HCT116 (cell line): ENCODE measurements around the gene RAB40C. TPM values are rescaled to one million over a fixed set of nuclear protein-coding genes. Genes with fewer than 3 reads are reported as not detected.
A peak's percentile ranks its signal among the peaks of the same experiment; 100 is the strongest.

Source experiments
- ATAC-seq: fragments of 200-7000 bp; cut with Tn5 transposase; 2 replicates; pipeline ENCODE4 v1.9.1; 2020; ENCODE audit warnings: mild to moderate bottlenecking, moderate library complexity
- BruUV-seq: library from RNA; stranded (reverse); fragments of 400-500 nt; replicated peaks from 2 replicates; lab custom pipeline; 2021; lab: Mats Ljungman, UMichigan
- CTCF ChIA-PET: fragments of 300-600 bp; sonication (Branson Sonifier 250); formaldehyde crosslinking; loops from one replicate; lab custom pipeline; 2021; ENCODE audit warnings: antibody characterized with exemption; lab: Charles Lee
- POLR2A ChIA-PET: fragments of 300-600, 350-600 bp; sonication (Branson Sonifier 250); formaldehyde crosslinking; loops from one replicate; lab custom pipeline; 2021; ENCODE audit warnings: antibody characterized with exemption; lab: Charles Lee
- RAD21 ChIA-PET, 2 experiments: fragments of 300-600 bp; sonication (Branson Sonifier 250); formaldehyde crosslinking; loops; one replicate each; lab custom pipeline; 2023; ENCODE audit warnings: low total read pairs in 2 of 2; ENCODE audit not compliant: uncharacterized antibody in 2 of 2, unreplicated experiment in 2 of 2, low non-redundant PET in 1 of 2; lab: Charles Lee
- DNase-seq: peaks from one replicate; pipeline ENCODE4 v3.0.0-alpha.2; 2010; ENCODE audit warnings: low read depth, low spot score
- H2AFZ ChIP-seq: fragments of 200-600 bp; shearing (Covaris generic), sonication (generic); 2 replicates; pipeline ENCODE4 v1.6.1; 2017; ENCODE audit warnings: low read depth, mixed run types, mixed read lengths, antibody characterized with exemption, low read length; ENCODE audit not compliant: poor library complexity, severe bottlenecking
- H3K27ac ChIP-seq: 2 replicates; pipeline ENCODE4 v1.5.1; 2012; ENCODE audit warnings: low read depth, low read length
- H3K27me3 ChIP-seq: fragments of 200-600 bp; sonication (generic); 2 replicates; pipeline ENCODE4 v1.6.1; 2016; ENCODE audit warnings: mixed run types, low read length, mixed read lengths; ENCODE audit not compliant: insufficient read depth
- H3K36me3 ChIP-seq, 2 experiments: fragments of 200-500 bp in 1 of 2; fragments of 200-600 bp in 1 of 2; sonication (Bioruptor generic) in 1 of 2; sonication (generic) in 1 of 2; 2 replicates each; pipeline versions ENCODE4 v1.5.1 to v1.6.1; 2014 to 2016; ENCODE audit warnings: low read length in 2 of 2, inconsistent platforms in 1 of 2, mixed read lengths in 1 of 2, mixed run types in 1 of 2; ENCODE audit not compliant: insufficient read depth in 2 of 2, control insufficient read depth in 1 of 2
- H3K4me1 ChIP-seq, 2 experiments: fragments of 200-600 bp in 1 of 2; sonication (generic) in 1 of 2; 2 replicates each; pipeline versions ENCODE4 v1.5.1 to v1.6.1; 2012 to 2017; ENCODE audit warnings: low read length in 2 of 2, inconsistent platforms in 1 of 2, mild to moderate bottlenecking in 1 of 2, mixed read lengths in 1 of 2, mixed run types in 1 of 2, moderate library complexity in 1 of 2; ENCODE audit not compliant: insufficient read depth in 2 of 2, control insufficient read depth in 1 of 2
- H3K4me2 ChIP-seq: fragments of 200-600 bp; sonication (generic); 2 replicates; pipeline ENCODE4 v1.6.1; 2017; ENCODE audit warnings: mixed run types, low read length, mixed read lengths
- H3K4me3 ChIP-seq, 2 experiments: fragments of 200-600 bp in 1 of 2; sonication (generic) in 1 of 2; replicated peaks in 1 of 2; 2 replicates each; pipeline ENCODE4 v1.5.1; 2011 to 2016; ENCODE audit warnings: low read length in 2 of 2, control low read depth in 1 of 2, low read depth in 1 of 2, mild to moderate bottlenecking in 1 of 2, mixed read lengths in 1 of 2, mixed run types in 1 of 2
- H3K79me2 ChIP-seq: fragments of 200-600 bp; sonication (generic); 2 replicates; pipeline ENCODE4 v1.6.1; 2017; ENCODE audit warnings: mild to moderate bottlenecking, mixed run types, low read length, moderate library complexity, mixed read lengths; ENCODE audit not compliant: insufficient read depth
- H3K9ac ChIP-seq: fragments of 200-600 bp; sonication (generic); 2 replicates; pipeline ENCODE4 v1.6.1; 2016; ENCODE audit warnings: low read length, mixed read lengths
- H3K9me2 ChIP-seq: fragments of 200-600 bp; sonication (generic), shearing (Covaris generic); 2 replicates; pipeline ENCODE4 v1.6.1; 2017; ENCODE audit warnings: mixed run types, mild to moderate bottlenecking, moderate library complexity; ENCODE audit not compliant: insufficient read depth
- H3K9me3 ChIP-seq, 2 experiments: fragments of 200-500 bp in 1 of 2; fragments of 200-600 bp in 1 of 2; sonication (Bioruptor generic) in 1 of 2; sonication (generic) in 1 of 2; 2 replicates each; pipeline ENCODE4 v1.6.1; 2014 to 2017; ENCODE audit warnings: low read length in 2 of 2, mixed read lengths in 2 of 2, inconsistent platforms in 1 of 2, low read depth in 1 of 2, mild to moderate bottlenecking in 1 of 2, mixed run types in 1 of 2, moderate library complexity in 1 of 2; ENCODE audit not compliant: control insufficient read depth in 1 of 2, insufficient read depth in 1 of 2
- H4K20me1 ChIP-seq: fragments of 200-600 bp; sonication (generic), shearing (Covaris generic); 2 replicates; pipeline ENCODE4 v1.6.1; 2017; ENCODE audit warnings: mixed run types, mild to moderate bottlenecking, moderate library complexity; ENCODE audit not compliant: insufficient read depth
- ATF3 ChIP-seq: IDR thresholded peaks from 2 replicates; pipeline ENCODE4 v1.6.1; 2012
- CBX3 ChIP-seq: IDR thresholded peaks from 2 replicates; pipeline ENCODE4 v1.6.1; 2012; ENCODE audit warnings: low read depth
- EGR1 ChIP-seq: IDR thresholded peaks from 2 replicates; pipeline ENCODE4 v1.6.1; 2012; ENCODE audit warnings: low read depth
- ELF1 ChIP-seq: IDR thresholded peaks from 2 replicates; pipeline ENCODE4 v1.6.1; 2012; ENCODE audit warnings: low read depth, borderline replicate concordance
- EZH2 ChIP-seq: fragments of 200-600 bp; sonication (generic); IDR thresholded peaks from 2 replicates; pipeline ENCODE4 v1.6.1; 2017; ENCODE audit warnings: antibody characterized with exemption, mixed run types
- FOSL1 ChIP-seq: IDR thresholded peaks from 2 replicates; pipeline ENCODE4 v1.6.1; 2012; ENCODE audit warnings: low read depth
- JUND ChIP-seq: IDR thresholded peaks from 2 replicates; pipeline ENCODE4 v1.6.1; 2012
- MAX ChIP-seq: IDR thresholded peaks from 2 replicates; pipeline ENCODE4 v1.6.1; 2012
- POLR2A ChIP-seq: IDR thresholded peaks from 2 replicates; pipeline ENCODE4 v1.7.0; 2011; ENCODE audit warnings: borderline replicate concordance; ENCODE audit not compliant: insufficient read depth, insufficient read length; ENCODE audit errors: extremely low read depth
- POLR2AphosphoS5 ChIP-seq: IDR thresholded peaks from 2 replicates; pipeline ENCODE4 v1.6.1; 2011; ENCODE audit warnings: mild to moderate bottlenecking, low read depth, low read length, moderate library complexity
- RAD21 ChIP-seq: IDR thresholded peaks from 2 replicates; pipeline ENCODE4 v1.6.1; 2012; ENCODE audit warnings: low read depth, mild to moderate bottlenecking
- SIN3A ChIP-seq: IDR thresholded peaks from 2 replicates; pipeline ENCODE4 v1.6.1; 2012; ENCODE audit warnings: low read depth
- SRF ChIP-seq: IDR thresholded peaks from 2 replicates; pipeline ENCODE4 v1.6.1; 2012; ENCODE audit warnings: low read depth
- TCF7L2 ChIP-seq: IDR thresholded peaks from 2 replicates; pipeline ENCODE4 v1.7.0; 2011; ENCODE audit warnings: borderline replicate concordance, inconsistent platforms; ENCODE audit not compliant: insufficient read depth, insufficient read length; ENCODE audit errors: extremely low read depth
- YY1 ChIP-seq: IDR thresholded peaks from 2 replicates; pipeline ENCODE4 v1.6.1; 2011; ENCODE audit warnings: low read length, low read depth, moderate library complexity, mild to moderate bottlenecking; ENCODE audit not compliant: insufficient replicate concordance; ENCODE audit errors: extremely low read depth
- ZBTB33 ChIP-seq: IDR thresholded peaks from 2 replicates; pipeline ENCODE4 v1.6.1; 2011; ENCODE audit warnings: mild to moderate bottlenecking, low read length, moderate library complexity; ENCODE audit not compliant: insufficient replicate concordance; ENCODE audit errors: extremely low read depth
- ZNF274 ChIP-seq: fragments of 200-500 bp; sonication (Bioruptor generic); IDR thresholded peaks from 2 replicates; pipeline ENCODE4 v1.6.1; 2014; ENCODE audit warnings: mild to moderate bottlenecking, low read depth, low read length, inconsistent platforms
- intact Hi-C: fragments of 100-400 bp; cut with micrococcal nuclease; formaldehyde crosslinking; loops from 2 replicates; pipeline ENCODE4 v1.10.0; 2022
- total RNA-seq: library from RNA; stranded (reverse); gene quantifications from one replicate; pipeline ENCODE4 v1.2.1, GENCODE V29; 2021; ENCODE audit not compliant: unreplicated experiment

Gene RAB40C
- total RNA-seq, 1 experiment from 2014 or later: 14.1 TPM

GRCh38 chr16:590815-591200 lies 942 bp downstream of the RAB40C start:
- Histone ChIP-seq H3K9me2 (no peaks in the 10 kb centered on the region), H3K9ac (peak overlapping the region; percentile 69), H3K4me3 (peak overlapping the region; percentile 64 to 69), H4K20me1 (no peaks in the 10 kb centered on the region), H3K27me3 (no peaks in the 10 kb centered on the region), H3K27ac (peak overlapping the region; percentile 69; the same call in 1 of the 2 replicates), H2AFZ (no peak overlapping the region), H3K36me3 (no peaks in the 10 kb centered on the region), H3K9me3 (no peaks in the 10 kb centered on the region), H3K4me1 (peaks cover 30 to 41% of the 10 kb centered on the region in 2 experiments), H3K79me2 (peaks cover 33% of the 10 kb centered on the region; the same call in 1 of the 2 replicates), H3K4me2 (peak overlapping the region; percentile 77)
- intact Hi-C loops: loop anchor here (5.0 kb wide), 1 partner anchor 36 kb away; no protein-coding TSS in a partner anchor
- ATAC-seq (no peak), DNase-seq (no peak)
- no TSS peak for BruUV-seq
- RAD21 ChIA-PET: no interaction called here
- TF ChIP-seq EGR1 (no peak), RAD21 (no peak), YY1 (no peak)
- CTCF ChIA-PET: no interaction called here
- POLR2A ChIA-PET: no interaction called here

- peaks cover 30 to 41% of the 10 kb centered on the region in 2 experiments for H3K4me1 ChIP-seq
- peak overlapping the region in 1 of 2 experiments; percentile 69; a peak in 1 of 4 replicates for H3K4me3 ChIP-seq
- CTCF ChIA-PET: no interaction called here
- intact Hi-C loops: loop anchor here (5.0 kb wide), 1 partner anchor 36 kb away; no protein-coding TSS in a partner anchor
- no peaks in the 10 kb centered on the region for H3K27me3 ChIP-seq
- H3K27ac ChIP-seq: no peak overlapping the region
- no peak overlapping the region for H3K9ac ChIP-seq
- no peak for DNase-seq
- H3K4me2 ChIP-seq: peak overlapping the region; percentile 77
- TSS peak; percentile 31 for BruUV-seq
- H2AFZ ChIP-seq: no peak overlapping the region
- H3K9me3 ChIP-seq: no peaks in the 10 kb centered on the region
- TF ChIP-seq ZNF274 (no peak), ATF3 (no peak), SRF (no peak), ZBTB33 (no peak), POLR2A (no peak), MAX (no peak), EZH2 (no peak), CBX3 (no peak), TCF7L2 (no peak), YY1 (no peak), ELF1 (no peak), POLR2AphosphoS5 (no peak), SIN3A (no peak), FOSL1 (no peak), JUND (no peak)
- TF ChIP-seq, all 23 proteins: peak for 0
- Histone ChIP-seq H3K79me2 (peaks cover 33% of the 10 kb centered on the region; the same call in 1 of the 2 replicates), H4K20me1 (no peaks in the 10 kb centered on the region), H3K36me3 (no peaks in the 10 kb centered on the region), H3K9me2 (no peaks in the 10 kb centered on the region)
- POLR2A ChIA-PET: no interaction called here
- RAD21 ChIA-PET: no interaction called here
- no peak for ATAC-seq
Measured at GRCh38 chr16:591231-591630, 1.4 kb downstream of the RAB40C start.
